WTC11 (cell line): Measurements from ENCODE around the gene STON2. TPM values are rescaled to one million over a fixed set of nuclear protein-coding genes. Genes with fewer than 3 reads are reported as not detected.

ENCODE experiments used
- ATAC-seq: fragments of 200-7000 bp; cut with Tn5 transposase; 2 replicates; pipeline ENCODE4 v1.10.0; 2021; ENCODE audit warnings: mild to moderate bottlenecking, moderate library complexity
- CTCF ChIA-PET: fragments of 300-600 bp; sonication (Branson Sonifier 250); formaldehyde crosslinking; loops from one replicate; lab custom pipeline; 2021; ENCODE audit warnings: antibody characterized with exemption; lab: Charles Lee
- POLR2A ChIA-PET: fragments of 350-600 bp; sonication (Branson Sonifier 250); formaldehyde crosslinking; loops from one replicate; lab custom pipeline; 2021; ENCODE audit warnings: antibody characterized with exemption; lab: Charles Lee
- DNase-seq: peaks from one replicate; pipeline ENCODE4 v3.0.0; 2021; ENCODE audit warnings: low spot score
- H3K27ac Mint-ChIP-seq: 2 replicates; pipeline ENCODE4 v1.8.0; 2021; ENCODE audit warnings: mixed read lengths
- H3K27me3 Mint-ChIP-seq: 2 replicates; pipeline ENCODE4 v1.8.0; 2021; ENCODE audit warnings: low read depth, mild to moderate bottlenecking, moderate library complexity, mixed read lengths
- H3K36me3 Mint-ChIP-seq: 2 replicates; pipeline ENCODE4 v1.8.0; 2021; ENCODE audit warnings: mixed read lengths
- H3K4me1 Mint-ChIP-seq: 2 replicates; pipeline ENCODE4 v1.8.0; 2022; ENCODE audit warnings: mixed read lengths
- H3K4me3 Mint-ChIP-seq: 2 replicates; pipeline ENCODE4 v1.8.0; 2021; ENCODE audit warnings: mild to moderate bottlenecking, moderate library complexity, mixed read lengths
- H3K9me3 Mint-ChIP-seq: 2 replicates; pipeline ENCODE4 v1.8.0; 2021; ENCODE audit warnings: mixed read lengths
- ATF1 ChIP-seq: sonication (generic); formaldehyde crosslinking; IDR thresholded peaks from 2 replicates; pipeline ENCODE4 v1.8.1; 2023; ENCODE audit warnings: mild to moderate bottlenecking, moderate library complexity, missing genetic modification reagents
- CTCF ChIP-seq: fragments of 200-600 bp; IDR thresholded peaks from 2 replicates; pipeline ENCODE4 v1.8.0; 2022; ENCODE audit warnings: antibody characterized with exemption
- ERG ChIP-seq: fragments of 250-450 bp; sonication (Bioruptor Pico); IDR thresholded peaks from 2 replicates; pipeline ENCODE4 v1.8.0; 2021; ENCODE audit warnings: mild to moderate bottlenecking
- FOXK1 ChIP-seq: sonication (generic); formaldehyde crosslinking; IDR thresholded peaks from 2 replicates; pipeline ENCODE4 v1.8.0; 2022; ENCODE audit warnings: mild to moderate bottlenecking, moderate library complexity, missing genetic modification reagents
- GABPB1 ChIP-seq: sonication (generic); formaldehyde crosslinking; IDR thresholded peaks from 2 replicates; pipeline ENCODE4 v1.8.1; 2023; ENCODE audit warnings: mild to moderate bottlenecking, missing genetic modification reagents
- HMGA2 ChIP-seq: fragments of 250-450 bp; sonication (Bioruptor Pico); IDR thresholded peaks from 2 replicates; pipeline ENCODE4 v1.4.0; 2021; ENCODE audit warnings: mild to moderate bottlenecking, moderate library complexity
- IRF1 ChIP-seq: sonication (generic); formaldehyde crosslinking; IDR thresholded peaks from 2 replicates; pipeline ENCODE4 v1.8.0; 2023; ENCODE audit warnings: missing genetic modification reagents
- MAX ChIP-seq: sonication (generic); formaldehyde crosslinking; IDR thresholded peaks from 2 replicates; pipeline ENCODE4 v1.8.0; 2022; ENCODE audit warnings: mild to moderate bottlenecking, missing genetic modification reagents
- MXD4 ChIP-seq: fragments of 250-450 bp; sonication (Bioruptor Pico); IDR thresholded peaks from 2 replicates; pipeline ENCODE4 v1.8.0; 2021; ENCODE audit warnings: mild to moderate bottlenecking, moderate library complexity, borderline replicate concordance
- NR3C1 ChIP-seq: sonication (generic); formaldehyde crosslinking; conservative IDR thresholded peaks from 2 replicates; pipeline ENCODE4 v1.8.1; 2023; ENCODE audit warnings: low read depth, mild to moderate bottlenecking, missing genetic modification reagents
- SP1 ChIP-seq: sonication (generic); formaldehyde crosslinking; conservative IDR thresholded peaks from 2 replicates; pipeline ENCODE4 v1.8.1; 2022; ENCODE audit warnings: missing genetic modification reagents
- TEAD4 ChIP-seq: sonication (generic); formaldehyde crosslinking; IDR thresholded peaks from 2 replicates; pipeline ENCODE4 v1.8.0; 2022; ENCODE audit warnings: mild to moderate bottlenecking, missing genetic modification reagents
- ZBTB21 ChIP-seq: sonication (generic); formaldehyde crosslinking; IDR thresholded peaks from 2 replicates; pipeline ENCODE4 v1.8.1; 2023; ENCODE audit warnings: mild to moderate bottlenecking, missing genetic modification reagents, borderline replicate concordance
- ZBTB43 ChIP-seq: sonication (generic); formaldehyde crosslinking; IDR thresholded peaks from 2 replicates; pipeline ENCODE4 v1.8.1; 2023; ENCODE audit warnings: mild to moderate bottlenecking, missing genetic modification reagents
- ZMAT4 ChIP-seq: fragments of 250-450 bp; sonication (Bioruptor Pico); IDR thresholded peaks from 2 replicates; pipeline ENCODE4 v1.9.0; 2021; ENCODE audit warnings: mild to moderate bottlenecking
- ZNF121 ChIP-seq: sonication (generic); formaldehyde crosslinking; IDR thresholded peaks from 2 replicates; pipeline ENCODE4 v1.8.0; 2023; ENCODE audit warnings: missing genetic modification reagents
- ZNF425 ChIP-seq: fragments of 250-450 bp; sonication (Bioruptor Pico); conservative IDR thresholded peaks from 2 replicates; pipeline ENCODE4 v1.9.0; 2021; ENCODE audit warnings: mild to moderate bottlenecking
- ZNF671 ChIP-seq: fragments of 250-450 bp; sonication (Bioruptor Pico); IDR thresholded peaks from 2 replicates; pipeline ENCODE4 v1.8.0; 2021; ENCODE audit warnings: mild to moderate bottlenecking
- ZSCAN18 ChIP-seq: fragments of 250-450 bp; sonication (Bioruptor Pico); IDR thresholded peaks from 2 replicates; pipeline ENCODE4 v2.1.2; 2022; ENCODE audit warnings: mild to moderate bottlenecking, moderate library complexity
- total RNA-seq: library from RNA; stranded (reverse); gene quantifications from 3 replicates; pipeline ENCODE4 v1.2.3, GENCODE V29; 2021

The STON2 gene
- total RNA-seq, 1 experiment from 2014 or later = 69.2 TPM

- POLR2A ChIA-PET = interaction anchor here (1.0 to 1.8 kb wide), 9 partner anchors 30 to 312 kb away, joined by 3 to 18 read pairs (median 5); partner anchors contain the start of genes SEL1L and TSHR
- DNase-seq (no peak), ATAC-seq (no peak)
- CTCF ChIA-PET = interaction anchor here (0.8 to 0.9 kb wide), 2 partner anchors 231 to 312 kb away, joined by 3 read pairs; partner anchors contain the start of gene SEL1L
- 0 out of 2 replicates have a peak, but pooled peaks have one; percentile 10 for TF ChIP-seq TEAD4 (CRISPR knock-in tag)
- no peak for TF ChIP-seq HMGA2
- TF ChIP-seq FOXK1 (CRISPR knock-in tag) = no peak
- 0 out of 2 replicates have a peak, but pooled peaks have one; percentile 65 for TF ChIP-seq ZNF425
- peak; percentile 69; the same call in 1 of the 2 replicates for TF ChIP-seq ZNF671
- H3K4me3 Mint-ChIP-seq = peak overlapping the region; percentile 95
- no peaks in the 10 kb centered on the region for H3K9me3 Mint-ChIP-seq
- H3K27me3 Mint-ChIP-seq = peaks cover 4% of the 10 kb centered on the region; the same call in 1 of the 2 replicates
- H3K36me3 Mint-ChIP-seq = peaks cover 6% of the 10 kb centered on the region
- H3K27ac Mint-ChIP-seq = peak overlapping the region; percentile 99
- peaks cover 31% of the 10 kb centered on the region for H3K4me1 Mint-ChIP-seq
Measured at GRCh38 chr14:81221579-81222102, 178.5 kb downstream of the STON2 start.

GRCh38 chr14:81220830-81221578 is 179.1 kb downstream of the STON2 start, which contains the start of gene GTF2A1:
TSS of gene GTF2A1 (minus strand) at chr14:81220959. CDS start at chr14:81220518, 441 bp downstream.
- H3K4me1 Mint-ChIP-seq = peaks cover 31% of the 10 kb centered on the region
- CTCF ChIA-PET = interaction anchor here (0.8 to 1.0 kb wide), 3 partner anchors 48 to 313 kb away, joined by 3 to 4 read pairs (median 3); partner anchors contain the start of gene SEL1L
- H3K9me3 Mint-ChIP-seq = no peaks in the 10 kb centered on the region
- peak within 1 kb of the TSS; percentile 96 for H3K4me3 Mint-ChIP-seq
- DNase-seq (peak; percentile 90), ATAC-seq (peak; percentile 81)
- peaks cover 4% of the 10 kb centered on the region; the same call in 1 of the 2 replicates for H3K27me3 Mint-ChIP-seq
- H3K27ac Mint-ChIP-seq = peak within 1 kb of the TSS; percentile 99
- H3K36me3 Mint-ChIP-seq = peaks cover 10% of the 10 kb centered on the region
- POLR2A ChIA-PET = interaction anchor here (0.6 to 1.8 kb wide), 15 partner anchors 16 to 457 kb away, joined by 3 to 18 read pairs (median 4); partner anchors contain the start of genes SEL1L and TSHR
- no peak for TF ChIP-seq CTCF
- TF ChIP-seq HMGA2 = no peak
- no peak for TF ChIP-seq NR3C1 (CRISPR knock-in tag)
- no peak; the same call in 1 of the 2 replicates for TF ChIP-seq ZMAT4 (CRISPR knock-in tag)
- TF ChIP-seq MAX (CRISPR knock-in tag) = peak; percentile 96
- peak; percentile 70; the same call in 1 of the 2 replicates for TF ChIP-seq SP1 (CRISPR knock-in tag)
- 0 out of 2 replicates have a peak, but pooled peaks have one; percentile 72 for TF ChIP-seq ZNF425
- peak; percentile 71 for TF ChIP-seq GABPB1 (CRISPR knock-in tag)
- no peak for TF ChIP-seq ZNF121 (CRISPR knock-in tag)
- TF ChIP-seq ATF1 (CRISPR knock-in tag) = peak; percentile 31; the same call in 1 of the 2 replicates
- TF ChIP-seq ZBTB43 (CRISPR knock-in tag) = no peak; the same call in 1 of the 2 replicates
- no peak for TF ChIP-seq MXD4 (CRISPR knock-in tag)
- peak; percentile 84 for TF ChIP-seq ERG
- no peak for TF ChIP-seq ZSCAN18 (CRISPR knock-in tag)
- TF ChIP-seq ZBTB21 (CRISPR knock-in tag) = no peak; the same call in 1 of the 2 replicates
- peak; percentile 84 for TF ChIP-seq IRF1 (CRISPR knock-in tag)
